H1 (cell line): Measurements from ENCODE around the gene ADAMTSL2. TPM values are rescaled to one million over a fixed set of nuclear protein-coding genes. Genes with fewer than 3 reads are reported as not detected.

Experiments used
- CTCF ChIA-PET: fragments of 300-600 bp; sonication (Branson Sonifier 250); formaldehyde crosslinking; loops from one replicate; lab custom pipeline; 2021; ENCODE audit not compliant: partially characterized antibody; lab: Charles Lee
- POLR2A ChIA-PET: fragments of 300-600 bp; sonication (Branson Sonifier 250); formaldehyde crosslinking; loops from one replicate; lab custom pipeline; 2021; ENCODE audit warnings: inconsistent platforms; ENCODE audit not compliant: partially characterized antibody; lab: Charles Lee
- DNase-seq, 2 experiments: peaks; one replicate each; pipeline versions ENCODE4 v3.0.0 to v3.0.0-alpha.2; 2010 to 2022; ENCODE audit warnings: low spot score in 2 of 2, low read depth in 1 of 2, mixed read lengths in 1 of 2
- FAIRE-seq: peaks from 2 replicates; lab custom pipeline; 2011; peaks lifted over from hg19 to GRCh38; lab: Jason Lieb, UNC
- H2AFZ ChIP-seq: 2 replicates; pipeline ENCODE4 v1.8.1; 2012; ENCODE audit warnings: low read length, inconsistent platforms
- H2AK5ac ChIP-seq: 2 replicates; pipeline ENCODE4 v1.6.1; 2013; ENCODE audit warnings: low read depth, low read length
- H2BK120ac ChIP-seq: replicated peaks from 2 replicates; pipeline ENCODE3; 2013; ENCODE audit warnings: low read depth, low read length, inconsistent platforms
- H2BK12ac ChIP-seq: 2 replicates; pipeline ENCODE4 v1.6.1; 2013; ENCODE audit warnings: low read depth, low read length
- H2BK15ac ChIP-seq: 2 replicates; pipeline ENCODE4 v1.6.1; 2013; ENCODE audit warnings: low read length
- H2BK20ac ChIP-seq: 2 replicates; pipeline ENCODE4 v1.6.1; 2013; ENCODE audit warnings: low read length
- H2BK5ac ChIP-seq: 2 replicates; pipeline ENCODE4 v1.6.1; 2013; ENCODE audit warnings: low read depth, low read length
- H3K14ac ChIP-seq: 2 replicates; pipeline ENCODE4 v1.6.1; 2013; ENCODE audit warnings: inconsistent platforms; ENCODE audit not compliant: insufficient read length
- H3K18ac ChIP-seq: 2 replicates; pipeline ENCODE4 v1.6.1; 2013; ENCODE audit warnings: low read length; ENCODE audit errors: extremely low read depth
- H3K23ac ChIP-seq: 2 replicates; pipeline ENCODE4 v1.6.1; 2013; ENCODE audit warnings: inconsistent platforms; ENCODE audit not compliant: insufficient read length
- H3K23me2 ChIP-seq: 2 replicates; pipeline ENCODE4 v1.6.1; 2013; ENCODE audit warnings: low read depth, low read length
- H3K27ac ChIP-seq: 2 replicates; pipeline ENCODE4 v1.6.1; 2011; ENCODE audit warnings: low read depth, low read length, inconsistent platforms
- H3K27me3 ChIP-seq, 4 experiments: replicated peaks in 1 of 4; 1 replicate in 1 of 4; 2 replicates in 3 of 4; pipeline versions ENCODE4 v1.6.1 to v1.8.1; 2011 to 2013; ENCODE audit warnings: low read length in 3 of 4, mild to moderate bottlenecking in 3 of 4, inconsistent platforms in 2 of 4, mixed read lengths in 2 of 4, moderate library complexity in 1 of 4; ENCODE audit not compliant: control insufficient read depth in 3 of 4, insufficient read depth in 3 of 4; ENCODE audit errors: extremely low read depth in 1 of 4
- H3K36me3 ChIP-seq, 4 experiments: 2 replicates each; pipeline versions ENCODE4 v1.6.1 to v1.8.1; 2011 to 2013; ENCODE audit warnings: mild to moderate bottlenecking in 4 of 4, low read length in 3 of 4, moderate library complexity in 2 of 4, control low read depth in 1 of 4, inconsistent platforms in 1 of 4; ENCODE audit not compliant: insufficient read depth in 4 of 4, control insufficient read depth in 2 of 4
- H3K4ac ChIP-seq: replicated peaks from 2 replicates; pipeline ENCODE3; 2013; ENCODE audit warnings: low read length, low read depth, mixed read lengths, inconsistent platforms; ENCODE audit not compliant: insufficient read length
- H3K4me1 ChIP-seq, 4 experiments: replicated peaks in 1 of 4; 1 replicate in 1 of 4; 2 replicates in 3 of 4; pipeline versions ENCODE4 v1.6.1 to v1.8.1; 2011 to 2013; ENCODE audit warnings: low read length in 3 of 4, inconsistent platforms in 2 of 4, mixed read lengths in 1 of 4; ENCODE audit not compliant: insufficient read depth in 4 of 4, control insufficient read depth in 3 of 4
- H3K4me2 ChIP-seq, 2 experiments: 2 replicates each; pipeline versions ENCODE4 v1.6.1 to v1.8.1; 2011 to 2013; ENCODE audit warnings: low read depth in 2 of 2, low read length in 2 of 2, control low read depth in 1 of 2, inconsistent platforms in 1 of 2, mild to moderate bottlenecking in 1 of 2; ENCODE audit not compliant: insufficient read depth in 1 of 2
- H3K4me3 ChIP-seq, 4 experiments: fragments of 200-600, 300-600 bp in 1 of 4; sonication (generic), shearing (Covaris generic), sonication (Bioruptor Twin) in 1 of 4; 2 replicates each; pipeline versions ENCODE4 v1.5.1 to v1.8.1; 2011 to 2016; ENCODE audit warnings: low read length in 4 of 4, low read depth in 3 of 4, control low read depth in 2 of 4, inconsistent platforms in 2 of 4, mild to moderate bottlenecking in 2 of 4, mixed read lengths in 1 of 4, moderate library complexity in 1 of 4; ENCODE audit not compliant: insufficient read depth in 2 of 4; ENCODE audit errors: extremely low read depth in 1 of 4
- H3K56ac ChIP-seq: replicated peaks from 2 replicates; pipeline ENCODE3; 2013; ENCODE audit warnings: low read depth, mild to moderate bottlenecking, mixed read lengths, low read length, inconsistent platforms; ENCODE audit not compliant: insufficient read length
- H3K79me1 ChIP-seq: 2 replicates; pipeline ENCODE4 v1.6.1; 2013; ENCODE audit warnings: low read depth, low read length, control low read depth
- H3K79me2 ChIP-seq, 2 experiments: 2 replicates each; pipeline versions ENCODE4 v1.6.1 to v1.8.1; 2012 to 2013; ENCODE audit warnings: low read length in 2 of 2, mild to moderate bottlenecking in 2 of 2, inconsistent platforms in 1 of 2; ENCODE audit not compliant: insufficient read depth in 2 of 2, control insufficient read depth in 1 of 2
- H3K9ac ChIP-seq, 4 experiments: replicated peaks in 1 of 4; 1 replicate in 1 of 4; 2 replicates in 3 of 4; pipeline versions ENCODE4 v1.6.1 to v1.8.1; 2011 to 2013; ENCODE audit warnings: low read depth in 3 of 4, low read length in 3 of 4, control low read depth in 2 of 4, mild to moderate bottlenecking in 2 of 4, moderate library complexity in 2 of 4, inconsistent platforms in 1 of 4; ENCODE audit errors: extremely low read depth in 1 of 4
- H3K9me3 ChIP-seq, 2 experiments: 2 replicates each; pipeline versions ENCODE4 v1.6.1 to v1.8.1; 2012 to 2013; ENCODE audit warnings: mild to moderate bottlenecking in 2 of 2, moderate library complexity in 2 of 2, control low read depth in 1 of 2, inconsistent platforms in 1 of 2, low read depth in 1 of 2, low read length in 1 of 2, mixed read lengths in 1 of 2; ENCODE audit not compliant: insufficient read depth in 2 of 2
- H4K20me1 ChIP-seq, 2 experiments: replicated peaks in 1 of 2; 2 replicates each; pipeline versions ENCODE3 to v1.8.1; 2011 to 2013; ENCODE audit warnings: inconsistent platforms in 2 of 2, low read length in 2 of 2, mild to moderate bottlenecking in 1 of 2; ENCODE audit not compliant: insufficient read depth in 2 of 2, control insufficient read depth in 1 of 2
- H4K5ac ChIP-seq: 2 replicates; pipeline ENCODE4 v1.6.1; 2013; ENCODE audit warnings: low read length, low read depth, mixed read lengths, inconsistent platforms; ENCODE audit not compliant: insufficient read length
- H4K8ac ChIP-seq: 2 replicates; pipeline ENCODE4 v1.8.0; 2013; ENCODE audit warnings: mild to moderate bottlenecking, moderate library complexity, low read length, inconsistent platforms; ENCODE audit not compliant: insufficient read depth; ENCODE audit errors: extremely low read depth
- H4K91ac ChIP-seq: replicated peaks from 2 replicates; pipeline ENCODE3; 2013; ENCODE audit warnings: low read length, mixed read lengths, inconsistent platforms; ENCODE audit not compliant: insufficient read length
- BACH1 ChIP-seq: IDR thresholded peaks from 2 replicates; pipeline ENCODE4 v1.6.1; 2012; ENCODE audit warnings: low read length, improper control_type of control experiment
- CBX8 ChIP-seq: fragments of 300-800, 300-1000 bp; sonication (generic); IDR thresholded peaks from 2 replicates; pipeline ENCODE4 v1.7.1; 2016; ENCODE audit warnings: low read depth, low read length, borderline replicate concordance
- CREB1 ChIP-seq: IDR thresholded peaks from 2 replicates; pipeline ENCODE4 v1.6.1; 2012; ENCODE audit warnings: inconsistent platforms
- EGR1 ChIP-seq: IDR thresholded peaks from 2 replicates; pipeline ENCODE4 v1.6.1; 2011; ENCODE audit warnings: low read depth, low read length, borderline replicate concordance
- FOSL1 ChIP-seq: IDR thresholded peaks from 2 replicates; pipeline ENCODE4 v1.6.1; 2011; ENCODE audit warnings: mild to moderate bottlenecking, low read depth, low read length, moderate library complexity; ENCODE audit not compliant: insufficient read depth
- MAFK ChIP-seq: IDR thresholded peaks from 2 replicates; pipeline ENCODE4 v1.6.1; 2012; ENCODE audit warnings: low read depth, mild to moderate bottlenecking, improper control_type of control experiment, low read length
- MAX ChIP-seq: IDR thresholded peaks from 2 replicates; pipeline ENCODE4 v1.6.1; 2012; ENCODE audit warnings: inconsistent platforms
- NANOG ChIP-seq: IDR thresholded peaks from 2 replicates; pipeline ENCODE4 v1.6.1; 2011; ENCODE audit warnings: low read length, low read depth, mild to moderate bottlenecking, inconsistent platforms; ENCODE audit not compliant: insufficient read depth, poor library complexity, severe bottlenecking
- PHF8 ChIP-seq: fragments of 200-600 bp; sonication (generic); conservative IDR thresholded peaks from 2 replicates; pipeline ENCODE4 v1.7.1; 2012; ENCODE audit warnings: low read depth, mild to moderate bottlenecking, inconsistent platforms, low read length, moderate library complexity
- POLR2AphosphoS5 ChIP-seq: IDR thresholded peaks from 2 replicates; pipeline ENCODE4 v1.6.1; 2011; ENCODE audit warnings: low read depth, low read length
- RFX5 ChIP-seq: IDR thresholded peaks from 2 replicates; pipeline ENCODE4 v1.6.1; 2011; ENCODE audit warnings: low read depth, low read length, improper control_type of control experiment, borderline replicate concordance
- RNF2 ChIP-seq: fragments of 200-900, 300-1000 bp; sonication (generic); IDR thresholded peaks from 2 replicates; pipeline ENCODE4 v1.7.1; 2016; ENCODE audit warnings: borderline replicate concordance, low read depth, mild to moderate bottlenecking, antibody characterized with exemption, low read length; ENCODE audit not compliant: poor library complexity, severe bottlenecking; ENCODE audit errors: missing control alignments
- SP2 ChIP-seq: IDR thresholded peaks from 2 replicates; pipeline ENCODE4 v1.6.1; 2012; ENCODE audit warnings: mild to moderate bottlenecking, low read length, inconsistent platforms
- SRF ChIP-seq: IDR thresholded peaks from 2 replicates; pipeline ENCODE4 v1.6.1; 2011; ENCODE audit warnings: mild to moderate bottlenecking, low read depth, low read length, moderate library complexity
- WGBS, 2 experiments: shearing (Covaris generic) in 1 of 2; methylation state at CpG; one replicate each; pipeline versions ENCODE4 v1.1.6 to v1.1.7; 2013 to 2015; ENCODE audit warnings: low lambda C conversion rate in 2 of 2, mixed read lengths in 2 of 2, inconsistent platforms in 1 of 2, low coverage in 1 of 2, missing lambda C conversion rate in 1 of 2; ENCODE audit not compliant: insufficient replicate concordance in 2 of 2, insufficient coverage in 1 of 2, insufficient read length in 1 of 2; ENCODE audit errors: extremely low coverage in 1 of 2, missing lambda C conversion rate in 1 of 2; 5-methylcytosine and 5-hydroxymethylcytosine counted together
- polyA plus RNA-seq, 7 experiments: library from polyadenylated mRNA; depleted of rRNA in 3 of 7; stranded (reverse) in 5 of 7; unstranded in 2 of 7; fragments of >200 nt in 5 of 7; fragments of 200-250 nt in 2 of 7; gene quantifications; 1 replicate in 5 of 7; 2 replicates in 1 of 7; 4 replicates in 1 of 7; pipeline versions ENCODE4 v1.2.1 to v1.2.3, GENCODE V29; 2011 to 2013; ENCODE audit warnings: missing spikeins in 2 of 7, mixed read lengths in 2 of 7
- total RNA-seq: library from RNA; stranded (reverse); fragmentation: NEBNext Ultra II Directional; extraction: Animal tissue kit (Norgen Biotek cat#: 25700); gene quantifications from 2 replicates; pipeline ENCODE4 v1.2.1, GENCODE V29; 2021

ADAMTSL2 gene
- total and polyA plus RNA-seq, 2 of the 8 experiments (the other 6 are each of a cell fraction or from before 2014, with no cell fraction given) = 0.74 to 0.76 TPM

GRCh38 chr9:133581011-133581410, 46.5 kb downstream of the ADAMTSL2 start:
- POLR2A ChIA-PET = no interaction called here

More at GRCh38 chr9:133581011-133581410, 46.5 kb downstream of the ADAMTSL2 start:
- 54% methylated on average over 4 of the region's 4 CpGs; no CpG with 5 or more reads in 1 of the 2 experiments for WGBS, 2 experiments
- Histone ChIP-seq H3K23me2 (no peaks in the 10 kb centered on the region), H2AK5ac (no peak overlapping the region), H2BK15ac (no peak overlapping the region), H4K8ac (no peak overlapping the region), H3K4ac (no peak overlapping the region), H4K5ac (no peak overlapping the region), H3K9me3 (no peaks in the 10 kb centered on the region), H2BK12ac (no peak overlapping the region), H2BK20ac (no peak overlapping the region), H3K56ac (no peak overlapping the region), H3K4me2 (no peak overlapping the region), H3K18ac (no peak overlapping the region), H3K79me2 (no peaks in the 10 kb centered on the region), H3K27ac (no peak overlapping the region), H4K20me1 (no peaks in the 10 kb centered on the region), H3K79me1 (no peaks in the 10 kb centered on the region), H2AFZ (no peak overlapping the region), H4K91ac (no peak overlapping the region), H3K27me3 (0 out of 7 replicates have a peak, but pooled peaks cover 0 to 2% (median 0%) of the 10 kb centered on the region in 4 experiments), H3K4me3 (no peak overlapping the region), H2BK5ac (no peak overlapping the region), H3K4me1 (peaks cover 3 to 25% (median 19%) of the 10 kb centered on the region in 4 experiments), H2BK120ac (no peak overlapping the region), H3K14ac (no peak overlapping the region), H3K23ac (no peak overlapping the region), H3K9ac (no peak overlapping the region), H3K36me3 (no peaks in the 10 kb centered on the region)
- FAIRE-seq (no peak), DNase-seq (no peak)
- CTCF ChIA-PET = interaction anchor here (0.7 to 5.3 kb wide), 12 partner anchors 9 to 1535 kb away, joined by 3 to 46 read pairs (median 4); partner anchors contain the start of gene ADAMTSL2
- TF ChIP-seq PHF8 (no peak), CREB1 (no peak), EGR1 (no peak), SRF (no peak), RNF2 (no peak), FOSL1 (no peak), NANOG (no peak), RFX5 (no peak), MAX (no peak), POLR2AphosphoS5 (no peak), MAFK (no peak), CBX8 (no peak), SP2 (no peak), BACH1 (no peak)
